IMR-90 (cell line): Measurements from ENCODE around the gene ADGRV1. TPM values are rescaled to one million over a fixed set of nuclear protein-coding genes. Genes with fewer than 3 reads are reported as not detected.

Source experiments
- ATAC-seq: fragments of 200-7000 bp; cut with Tn5 transposase; 2 replicates; pipeline ENCODE4 v1.9.1; 2020; ENCODE audit warnings: low read depth, mild to moderate bottlenecking, moderate library complexity
- BruUV-seq: library from RNA; stranded (reverse); fragments of 400-500 nt; replicated peaks from 2 replicates; lab custom pipeline; 2021; lab: Mats Ljungman, UMichigan
- CTCF ChIA-PET: fragments of 300-600 bp; formaldehyde crosslinking; extraction: SDS; loops from one replicate; lab custom pipeline; 2021; ENCODE audit warnings: antibody characterized with exemption; lab: Yijun Ruan, JAX
- POLR2A ChIA-PET: fragments of 300-600 bp; sonication (Branson Sonifier 250); formaldehyde crosslinking; loops from one replicate; lab custom pipeline; 2022; ENCODE audit warnings: antibody characterized with exemption; ENCODE audit not compliant: unreplicated experiment; lab: Charles Lee
- DNase-seq: peaks from one replicate; pipeline ENCODE4 v3.0.0; 2013
- H2AFZ ChIP-seq: replicated peaks from 2 replicates; pipeline ENCODE3; 2013; ENCODE audit warnings: low read length, mild to moderate bottlenecking; ENCODE audit not compliant: poor library complexity
- H2AK5ac ChIP-seq: 2 replicates; pipeline ENCODE4 v1.6.1; 2013; ENCODE audit warnings: low read depth, low read length, inconsistent platforms
- H2AK9ac ChIP-seq: replicated peaks from 2 replicates; pipeline ENCODE3; 2013; ENCODE audit warnings: mild to moderate bottlenecking, low read depth, low read length, moderate library complexity; ENCODE audit not compliant: poor library complexity
- H2BK120ac ChIP-seq: 2 replicates; pipeline ENCODE4 v1.6.1; 2013; ENCODE audit warnings: low read depth, low read length, inconsistent platforms
- H2BK15ac ChIP-seq: 3 replicates; pipeline ENCODE4 v1.6.1; 2013; ENCODE audit warnings: low read depth, low read length, inconsistent platforms
- H2BK20ac ChIP-seq: 2 replicates; pipeline ENCODE4 v1.6.1; 2013; ENCODE audit warnings: low read depth, mild to moderate bottlenecking, inconsistent platforms, low read length, moderate library complexity
- H2BK5ac ChIP-seq: 2 replicates; pipeline ENCODE4 v1.6.1; 2013; ENCODE audit warnings: mild to moderate bottlenecking, low read depth, low read length, inconsistent platforms; ENCODE audit not compliant: poor library complexity, severe bottlenecking
- H3K14ac ChIP-seq: replicated peaks from 2 replicates; pipeline ENCODE4 v1.6.1; 2013; ENCODE audit warnings: low read depth, low read length, inconsistent platforms
- H3K18ac ChIP-seq: 2 replicates; pipeline ENCODE4 v1.6.1; 2013; ENCODE audit warnings: low read depth, low read length, control low read depth
- H3K23ac ChIP-seq: 2 replicates; pipeline ENCODE4 v1.6.1; 2013; ENCODE audit warnings: low read depth, low read length, inconsistent platforms
- H3K27ac ChIP-seq: 2 replicates; pipeline ENCODE4 v1.5.1; 2013; ENCODE audit warnings: mild to moderate bottlenecking, control low read depth, low read length; ENCODE audit not compliant: insufficient read depth
- H3K27me3 ChIP-seq: 2 replicates; pipeline ENCODE4 v1.6.1; 2013; ENCODE audit warnings: low read length; ENCODE audit not compliant: control insufficient read depth, insufficient read depth
- H3K36me3 ChIP-seq: 2 replicates; pipeline ENCODE4 v1.6.1; 2013; ENCODE audit warnings: low read length, mixed read lengths; ENCODE audit not compliant: control insufficient read depth, insufficient read depth
- H3K4ac ChIP-seq: 2 replicates; pipeline ENCODE4 v1.6.1; 2013; ENCODE audit warnings: low read depth, low read length, inconsistent platforms
- H3K4me1 ChIP-seq: 2 replicates; pipeline ENCODE4 v1.6.1; 2013; ENCODE audit warnings: low read length, mixed read lengths; ENCODE audit not compliant: control insufficient read depth, insufficient read depth
- H3K4me2 ChIP-seq: 2 replicates; pipeline ENCODE4 v1.6.1; 2013; ENCODE audit warnings: low read depth, mild to moderate bottlenecking, control low read depth, low read length, moderate library complexity
- H3K4me3 ChIP-seq: 2 replicates; pipeline ENCODE4 v1.5.1; 2013; ENCODE audit warnings: low read depth, mild to moderate bottlenecking, control low read depth, low read length, moderate library complexity; ENCODE audit not compliant: insufficient read depth
- H3K56ac ChIP-seq: 2 replicates; pipeline ENCODE4 v1.6.1; 2013; ENCODE audit warnings: low read length, inconsistent platforms; ENCODE audit not compliant: insufficient read depth; ENCODE audit errors: extremely low read depth
- H3K79me1 ChIP-seq, 2 experiments: 2 replicates each; pipeline ENCODE4 v1.6.1; 2013; ENCODE audit warnings: low read length in 2 of 2, inconsistent platforms in 1 of 2, low read depth in 1 of 2
- H3K9ac ChIP-seq: 2 replicates; pipeline ENCODE4 v1.6.1; 2013; ENCODE audit warnings: low read depth, low read length, control low read depth
- H3K9me1 ChIP-seq: 2 replicates; pipeline ENCODE4 v1.6.1; 2013; ENCODE audit warnings: low read length, inconsistent platforms; ENCODE audit not compliant: insufficient read depth
- H3K9me3 ChIP-seq: 2 replicates; pipeline ENCODE4 v1.6.1; 2013; ENCODE audit warnings: low read length; ENCODE audit not compliant: control insufficient read depth, insufficient read depth
- H4K20me1 ChIP-seq: 2 replicates; pipeline ENCODE4 v1.6.1; 2013; ENCODE audit warnings: low read length, inconsistent platforms; ENCODE audit not compliant: insufficient read depth
- H4K5ac ChIP-seq: 2 replicates; pipeline ENCODE4 v1.6.1; 2013; ENCODE audit warnings: mild to moderate bottlenecking, low read depth, low read length, control low read depth
- H4K8ac ChIP-seq, 2 experiments: 2 replicates each; pipeline ENCODE4 v1.6.1; 2013; ENCODE audit warnings: low read depth in 2 of 2, low read length in 2 of 2, control low read depth in 1 of 2, inconsistent platforms in 1 of 2
- H4K91ac ChIP-seq: 2 replicates; pipeline ENCODE4 v1.6.1; 2013; ENCODE audit warnings: low read depth, low read length, inconsistent platforms; ENCODE audit not compliant: insufficient read depth
- CEBPB ChIP-seq: IDR thresholded peaks from 2 replicates; pipeline ENCODE4 v1.6.1; 2012; ENCODE audit warnings: low read depth, low read length, improper control_type of control experiment
- CHD1 ChIP-seq: IDR thresholded peaks from 2 replicates; pipeline ENCODE4 v1.6.1; 2012; ENCODE audit warnings: low read depth, low read length, improper control_type of control experiment
- CTCF ChIP-seq: conservative IDR thresholded peaks from 2 replicates; pipeline ENCODE4 v1.5.1; 2012; ENCODE audit warnings: mild to moderate bottlenecking, low read depth, low read length, improper control_type of control experiment
- ELK1 ChIP-seq: fragments of 150-350 bp; IDR thresholded peaks from 2 replicates; pipeline ENCODE4 v1.6.1; 2016; ENCODE audit warnings: low read depth, mild to moderate bottlenecking, low read length, moderate library complexity, borderline replicate concordance
- FOS ChIP-seq: fragments of 150-350 bp; IDR thresholded peaks from 2 replicates; pipeline ENCODE4 v1.6.1; 2016; ENCODE audit warnings: low read depth, low read length
- MAFK ChIP-seq: IDR thresholded peaks from 2 replicates; pipeline ENCODE4 v1.6.1; 2012; ENCODE audit warnings: low read depth, low read length, improper control_type of control experiment
- MAZ ChIP-seq: IDR thresholded peaks from 2 replicates; pipeline ENCODE4 v1.6.1; 2012; ENCODE audit warnings: low read depth, mild to moderate bottlenecking, low read length, improper control_type of control experiment, moderate library complexity, borderline replicate concordance
- MXI1 ChIP-seq: IDR thresholded peaks from 2 replicates; pipeline ENCODE4 v1.6.1; 2012; ENCODE audit warnings: low read depth, mild to moderate bottlenecking, low read length, moderate library complexity, borderline replicate concordance
- NFE2L2 ChIP-seq: fragments of 150-350 bp; IDR thresholded peaks from 2 replicates; pipeline ENCODE4 v1.6.1; 2016; ENCODE audit warnings: low read depth, mild to moderate bottlenecking, low read length
- POLR2A ChIP-seq: IDR thresholded peaks from 2 replicates; pipeline ENCODE4 v1.6.1; 2012; ENCODE audit warnings: mild to moderate bottlenecking, low read depth, low read length
- RAD21 ChIP-seq: IDR thresholded peaks from 2 replicates; pipeline ENCODE4 v1.6.1; 2012; ENCODE audit warnings: low read length, improper control_type of control experiment
- RCOR1 ChIP-seq: IDR thresholded peaks from 2 replicates; pipeline ENCODE4 v1.6.1; 2012; ENCODE audit warnings: mild to moderate bottlenecking, low read length, improper control_type of control experiment; ENCODE audit not compliant: insufficient replicate concordance
- RFX5 ChIP-seq: IDR thresholded peaks from 2 replicates; pipeline ENCODE4 v1.8.0; 2012; ENCODE audit warnings: low read depth, mild to moderate bottlenecking, low read length, moderate library complexity
- USF2 ChIP-seq: fragments of 150-350 bp; IDR thresholded peaks from 2 replicates; pipeline ENCODE4 v1.6.1; 2017; ENCODE audit warnings: mild to moderate bottlenecking, antibody characterized with exemption, low read length, low read depth
- WGBS, 2 experiments: methylation state at CpG; one replicate each; pipeline versions ENCODE4 v1.1.5 to v1.1.7; 2013; ENCODE audit warnings: missing lambda C conversion rate in 2 of 2; ENCODE audit not compliant: insufficient read length in 1 of 2; ENCODE audit errors: extremely low coverage in 2 of 2; 5-methylcytosine and 5-hydroxymethylcytosine counted together
- dilution Hi-C: fragments of 300-500 bp; cut with HindIII; formaldehyde crosslinking; loops from one replicate; pipeline ENCODE4 v1.14.3; 2018; ENCODE audit warnings: low sequenced_read_pairs; ENCODE audit not compliant: unreplicated experiment
- in situ Hi-C: fragments of 300-500 bp; cut with MboI; formaldehyde crosslinking; loops from 3 replicates; pipeline ENCODE4 v1.14.3; 2019; ENCODE audit warnings: low sequenced_read_pairs, inconsistent platforms, mixed read lengths
- intact Hi-C: fragments of 100-400 bp; cut with micrococcal nuclease; formaldehyde crosslinking; loops from 2 replicates; pipeline ENCODE4 v1.10.0; 2022
- polyA plus RNA-seq, 3 experiments: library from polyadenylated mRNA; depleted of rRNA; stranded (reverse); fragments of >200 nt; gene quantifications; 2 replicates each; pipeline ENCODE4 v1.2.3, GENCODE V29; 2012; ENCODE audit warnings: low replicate concordance in 1 of 3
- total RNA-seq: library from RNA; depleted of rRNA; stranded (reverse); fragments of >200 nt; gene quantifications from 2 replicates; pipeline ENCODE4 v1.2.3, GENCODE V29; 2012

Gene ADGRV1
- total and polyA plus RNA-seq, 2 of the 4 experiments (the other 2 are of a cell fraction) = under 0.01 TPM; not detected in 1

- Histone ChIP-seq H3K27ac (no peak overlapping the region), H3K4me2 (no peak overlapping the region), H3K4me1 (peaks cover 5% of the 10 kb centered on the region), H4K20me1 (no peaks in the 10 kb centered on the region), H3K9me1 (no peaks in the 10 kb centered on the region), H3K56ac (no peak overlapping the region), H3K9me3 (no peaks in the 10 kb centered on the region), H2AK5ac (no peak overlapping the region), H2BK120ac (no peak overlapping the region), H2BK5ac (no peak overlapping the region), H3K14ac (0 out of 2 replicates have a peak overlapping the region, but pooled peaks have one; percentile 0), H4K8ac (no peak overlapping the region), H2AFZ (no peak overlapping the region), H2BK15ac (no peak overlapping the region), H4K91ac (no peak overlapping the region), H3K4me3 (no peak overlapping the region), H3K27me3 (no peaks in the 10 kb centered on the region), H3K9ac (no peak overlapping the region), H3K36me3 (no peaks in the 10 kb centered on the region), H3K23ac (no peak overlapping the region), H3K79me1 (no peaks in the 10 kb centered on the region), H3K4ac (no peak overlapping the region), H2AK9ac (no peak overlapping the region), H4K5ac (no peak overlapping the region), H3K18ac (peak overlapping the region; percentile 18; the same call in 1 of the 2 replicates), H2BK20ac (no peak overlapping the region)
- WGBS, 2 experiments = 83% methylated on average over 2 of the region's 4 CpGs; no CpG with 5 or more reads in 1 of the 2 experiments
- in situ Hi-C loops (no loop called here), intact Hi-C loops (no loop called here), dilution Hi-C loops (no loop called here)
- no TSS peak for BruUV-seq
- DNase-seq (no peak), ATAC-seq (no peak)
- ChIA-PET CTCF (interaction anchor here (1.5 kb wide), 1 partner anchor 8 kb away, joined by 4 read pairs; no protein-coding TSS in a partner anchor), POLR2A (no interaction called here)
- TF ChIP-seq RFX5 (no peak), FOS (no peak), RCOR1 (no peak), MAFK (no peak), RAD21 (no peak), NFE2L2 (no peak), CHD1 (no peak), MAZ (no peak), ELK1 (no peak), POLR2A (no peak), CTCF (no peak), USF2 (no peak), MXI1 (no peak), CEBPB (no peak)
Measured at GRCh38 chr5:91119217-91119616, 560.6 kb downstream of the ADGRV1 start.
